A673 (cell line): ENCODE data around the gene KRTAP5-10.
"Not testable (repeated sequence)": the region's sequence is repeated elsewhere in the genome, so short reads cannot be mapped to it uniquely, and the experiment has no call there.

ENCODE experiments used
- CTCF ChIP-seq: fragments of 300-800, 200-600 bp; sonication (generic); conservative IDR thresholded peaks from 2 replicates; pipeline ENCODE4 v1.5.1; 2017; ENCODE audit warnings: low read depth, mild to moderate bottlenecking, antibody characterized with exemption, low read length, moderate library complexity, mixed read lengths
- EZH2 ChIP-seq: fragments of 200-600 bp; sonication (generic); IDR thresholded peaks from 2 replicates; pipeline ENCODE4 v1.6.1; 2017; ENCODE audit warnings: borderline replicate concordance, low read depth, mild to moderate bottlenecking, mixed read lengths, antibody characterized with exemption, low read length; ENCODE audit not compliant: poor library complexity, severe bottlenecking

GRCh38 chr11:71606853-71607519, 41.6 kb downstream of the KRTAP5-10 start:
- TF ChIP-seq EZH2 = peak; percentile 43
- not testable (repeated sequence) for TF ChIP-seq CTCF
